NCI-H1436 (cell line): ENCODE data around the gene DNMT3A.

Experiments
- DNase-seq: peaks from one replicate; lab custom pipeline; 2025; lab: John Stamatoyannopoulos, UW

DNMT3A gene

DNA sequence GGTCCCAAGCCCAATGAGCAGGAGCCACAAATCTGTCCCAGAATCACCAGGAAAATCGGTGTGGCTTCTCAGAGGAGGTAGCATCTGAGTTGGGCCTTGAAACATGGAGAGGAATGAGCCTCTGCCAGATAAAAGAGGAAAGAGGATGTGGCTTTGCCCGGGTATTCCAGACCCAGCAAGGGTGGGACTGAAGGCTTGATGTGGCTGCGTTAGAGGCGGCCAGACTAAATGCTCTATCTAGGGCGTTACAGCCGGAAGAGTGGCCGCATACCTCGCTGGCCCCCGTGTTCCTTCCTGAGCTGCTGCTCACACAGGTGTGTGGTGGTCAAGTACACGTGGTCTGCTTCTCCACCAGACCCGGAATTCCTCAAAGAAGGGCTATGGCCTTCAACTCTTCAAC lies 139.4 kb downstream of the DNMT3A start:
- DNase-seq: no peak

DNA sequence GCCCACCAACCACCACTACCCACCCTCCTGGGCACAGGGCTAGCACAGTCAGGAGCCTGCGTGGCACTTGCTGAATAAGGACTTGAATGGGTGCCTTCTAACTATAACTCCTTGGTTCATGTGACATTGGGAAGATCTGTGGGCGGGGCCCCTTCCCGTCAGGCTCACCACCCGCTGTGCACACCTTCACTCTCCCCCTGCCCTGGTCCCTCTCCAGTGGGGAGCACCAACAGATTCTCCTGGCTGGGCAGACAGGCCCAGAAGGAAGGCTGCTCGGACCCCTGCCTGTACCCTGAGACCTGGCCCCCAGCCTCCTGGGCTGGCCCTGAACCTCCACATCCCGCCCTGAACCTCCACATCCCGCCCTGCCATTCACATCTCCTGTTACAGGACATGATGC lies 139.9 kb downstream of the DNMT3A start:
- DNase-seq: no peak

DNA sequence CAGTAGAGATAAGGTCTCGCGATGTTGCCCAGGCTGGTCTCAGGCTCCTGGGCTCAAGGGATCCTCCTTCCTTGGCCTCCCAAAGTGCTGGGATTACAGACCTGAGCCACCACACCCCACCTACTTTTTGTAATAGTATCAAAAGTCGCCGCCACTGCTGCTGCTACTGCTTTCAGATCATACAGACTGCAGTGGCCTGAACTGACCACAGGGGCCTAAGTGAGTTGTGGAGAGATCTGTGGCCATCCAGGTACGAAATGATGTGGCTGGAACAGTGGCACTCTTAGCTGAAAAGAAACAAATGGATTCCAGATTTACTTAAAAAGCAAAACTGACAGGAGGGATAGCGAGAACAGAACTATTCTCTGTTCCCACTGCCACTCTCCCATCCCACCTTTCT lies 140.5 kb downstream of the DNMT3A start:
- no peak for DNase-seq

DNA sequence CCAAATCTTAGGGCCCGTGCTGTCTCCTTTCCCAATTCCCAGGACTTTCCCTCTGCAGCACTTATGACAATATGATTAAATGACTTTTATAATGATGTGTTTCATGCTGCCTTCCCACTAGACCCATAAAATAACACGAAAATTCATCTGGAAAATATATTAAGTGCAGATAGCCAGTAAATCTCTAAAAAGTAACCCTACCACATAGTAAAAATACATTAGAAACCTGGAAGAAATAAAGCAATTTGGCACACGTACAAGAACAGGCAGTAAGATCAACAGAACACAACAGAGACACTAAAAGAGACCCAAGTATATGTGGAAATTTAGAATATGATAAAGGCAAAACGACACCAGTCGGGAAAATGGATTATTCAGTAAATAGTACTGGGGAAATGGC lies 143.1 kb downstream of the DNMT3A start:
- no peak for DNase-seq

DNA sequence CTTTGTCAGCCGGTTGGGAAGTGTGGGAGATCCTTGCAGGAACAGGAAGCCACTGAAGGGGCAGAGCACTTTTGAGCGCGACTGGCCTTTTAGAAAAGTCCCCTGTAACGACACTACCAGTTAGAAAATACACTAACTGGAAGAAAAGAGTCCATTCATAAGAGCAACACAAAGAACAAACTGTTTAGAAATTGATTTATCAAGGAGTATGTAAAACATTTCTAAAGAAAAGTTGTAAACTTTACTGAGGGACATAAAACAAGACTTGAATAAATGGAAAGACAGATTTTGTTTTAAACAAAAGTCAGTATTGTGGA lies 143.6 kb downstream of the DNMT3A start:
- DNase-seq: no peak

DNA sequence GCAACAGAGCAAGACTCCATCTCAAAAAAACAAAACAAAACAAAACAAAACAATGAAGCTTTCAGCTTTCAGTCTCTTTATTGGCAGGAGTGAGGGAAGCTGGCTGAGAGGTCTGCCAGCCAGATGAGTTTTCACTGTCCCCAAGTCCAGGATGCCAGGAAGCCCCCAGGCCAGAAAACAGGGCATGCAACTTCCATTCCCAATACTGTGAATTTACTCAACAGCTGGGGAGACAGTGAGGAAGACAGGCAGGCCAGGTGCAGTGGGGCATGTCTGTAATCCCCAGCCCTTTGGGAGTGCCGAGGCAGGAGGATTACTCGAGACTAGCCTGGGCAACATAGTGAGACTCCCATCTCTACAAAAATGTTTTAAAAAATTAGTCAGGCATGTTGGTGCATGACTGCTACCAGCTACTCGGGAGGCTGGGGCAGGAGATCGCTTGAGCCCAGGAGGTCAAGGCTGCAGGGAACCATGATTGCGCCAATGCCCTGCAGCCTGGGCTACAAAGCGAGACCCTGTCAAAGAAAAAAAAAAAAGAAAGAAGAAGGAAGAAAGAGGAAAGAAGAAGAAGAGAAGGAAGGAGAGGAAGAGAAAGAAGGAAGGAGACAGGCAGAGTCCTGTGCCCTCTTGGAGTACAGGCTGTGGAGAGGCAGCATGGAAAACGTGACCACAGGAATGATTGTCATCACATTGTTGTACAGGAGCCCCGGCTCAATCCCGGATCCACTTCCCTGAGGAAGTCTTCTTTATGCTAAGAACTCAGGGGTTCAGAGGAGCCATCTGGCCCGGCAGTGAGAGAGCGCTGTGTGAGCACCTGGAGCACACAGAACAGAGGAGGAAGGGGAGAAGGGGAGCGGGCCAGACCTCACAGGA lies 144.2 kb downstream of the DNMT3A start:
- DNase-seq: no peak

DNA sequence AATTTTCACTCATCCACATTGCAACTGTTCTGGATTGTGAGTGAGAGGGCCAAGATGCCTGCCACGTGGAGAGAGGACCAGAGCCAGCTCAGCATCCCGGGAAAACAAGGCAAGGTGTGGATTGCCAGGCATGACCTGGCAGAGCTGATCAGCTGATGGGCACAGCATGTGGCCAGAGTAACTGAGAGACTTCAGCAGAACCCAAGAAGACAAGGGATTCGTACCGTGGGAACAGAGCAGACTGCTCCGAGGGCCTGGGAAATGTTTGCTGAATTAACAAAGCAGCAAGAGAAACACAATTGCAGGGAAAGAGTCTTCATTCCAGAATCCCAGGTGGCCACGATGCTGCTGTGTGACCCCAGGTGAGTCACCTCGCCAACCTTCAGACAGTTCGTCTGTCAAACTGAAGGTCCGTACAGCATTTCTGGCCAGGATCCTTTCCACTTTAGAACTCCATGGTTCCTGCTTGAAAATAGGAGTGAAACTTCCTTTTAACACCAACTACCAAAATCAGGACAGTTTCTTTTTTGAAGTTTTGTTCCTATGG lies 147.1 kb downstream of the DNMT3A start:
- DNase-seq: no peak

DNA sequence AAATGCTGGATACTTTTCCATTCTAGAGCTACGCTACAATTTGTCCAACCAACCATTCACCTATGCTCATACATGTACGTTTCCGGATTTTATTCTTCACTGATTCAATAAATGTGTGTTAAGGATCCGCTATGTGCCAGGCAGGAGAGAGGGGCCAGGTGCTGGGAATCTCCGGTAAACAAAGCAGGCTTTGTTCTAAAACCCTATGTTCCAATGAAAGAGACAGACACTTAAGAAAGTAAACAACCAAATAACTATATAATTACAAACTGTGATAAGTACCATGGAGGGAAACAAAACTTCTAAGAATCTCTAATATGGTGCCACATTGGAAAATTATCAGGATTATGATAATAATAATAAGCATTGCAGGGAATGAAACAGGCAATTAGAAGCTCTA lies 151.2 kb downstream of the DNMT3A start:
- no peak for DNase-seq

DNA sequence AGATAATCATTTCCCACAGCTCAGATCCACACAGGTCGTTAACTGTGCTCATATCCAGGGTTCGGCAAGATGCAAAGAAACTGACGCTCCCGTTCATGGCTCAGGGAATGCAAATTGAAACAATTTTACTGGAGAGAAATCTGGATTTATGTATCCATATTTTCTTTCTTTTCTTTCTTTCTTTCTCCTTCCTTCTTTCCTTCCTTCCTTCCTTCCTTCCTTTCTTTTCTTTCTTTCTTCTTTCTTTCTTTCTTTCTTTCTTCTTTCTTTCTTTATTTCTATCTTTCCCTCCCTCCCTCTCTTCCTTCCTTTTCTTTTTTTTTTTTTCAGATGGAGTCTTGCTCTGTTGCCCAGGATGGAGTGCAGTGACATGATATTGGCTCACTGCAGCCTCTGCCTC lies 153.3 kb downstream of the DNMT3A start:
- DNase-seq: no peak

DNA sequence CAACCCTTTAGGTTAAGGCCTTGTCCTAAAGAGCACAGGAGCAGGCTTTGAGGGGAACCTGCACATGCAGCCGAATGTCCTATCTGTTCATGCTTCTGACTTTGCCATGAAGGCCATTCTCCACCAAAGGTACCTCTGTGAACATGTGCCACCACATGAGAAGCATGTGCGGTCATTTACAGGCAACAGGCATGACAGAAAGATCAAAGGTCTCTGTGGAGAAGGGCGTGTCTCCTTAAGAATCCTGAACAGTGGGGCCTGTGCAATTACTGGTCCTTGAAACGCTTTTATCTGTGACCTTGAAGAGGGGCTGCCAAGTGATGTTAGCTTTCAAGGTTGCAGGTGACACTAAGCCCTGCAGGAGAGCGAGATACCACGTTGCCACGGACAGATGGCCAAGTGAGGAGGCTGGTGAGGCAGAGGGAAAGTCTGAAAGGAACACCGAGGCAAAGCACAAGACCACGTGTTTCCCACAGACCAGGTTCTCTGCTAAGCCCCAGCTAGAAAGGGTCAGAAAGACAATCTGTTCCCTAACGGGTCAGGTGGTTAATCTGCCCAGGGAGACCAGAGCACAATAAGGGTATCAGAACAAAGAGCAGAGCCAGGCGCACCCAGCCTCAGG lies 153.9 kb downstream of the DNMT3A start:
- DNase-seq: no peak

DNA sequence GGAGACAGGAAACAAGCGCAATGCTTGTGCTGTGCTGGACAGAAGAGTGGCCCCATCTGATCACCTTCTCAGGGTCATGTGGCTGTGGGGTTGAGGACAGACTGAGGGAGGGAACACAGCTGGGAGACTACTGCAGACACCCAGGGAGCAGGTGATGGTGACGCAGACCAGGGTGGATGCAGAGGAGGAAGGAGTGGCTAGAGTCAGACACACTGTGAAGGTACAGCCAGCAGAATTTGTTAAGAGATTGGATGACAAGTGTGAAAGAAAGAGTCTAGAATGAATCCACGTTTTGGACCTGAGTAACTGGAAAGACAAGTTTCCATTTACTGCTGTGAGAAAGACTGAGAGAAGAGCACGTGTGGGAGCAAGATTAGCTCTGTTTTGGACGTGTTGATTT lies 157.5 kb downstream of the DNMT3A start:
- no peak for DNase-seq

DNA sequence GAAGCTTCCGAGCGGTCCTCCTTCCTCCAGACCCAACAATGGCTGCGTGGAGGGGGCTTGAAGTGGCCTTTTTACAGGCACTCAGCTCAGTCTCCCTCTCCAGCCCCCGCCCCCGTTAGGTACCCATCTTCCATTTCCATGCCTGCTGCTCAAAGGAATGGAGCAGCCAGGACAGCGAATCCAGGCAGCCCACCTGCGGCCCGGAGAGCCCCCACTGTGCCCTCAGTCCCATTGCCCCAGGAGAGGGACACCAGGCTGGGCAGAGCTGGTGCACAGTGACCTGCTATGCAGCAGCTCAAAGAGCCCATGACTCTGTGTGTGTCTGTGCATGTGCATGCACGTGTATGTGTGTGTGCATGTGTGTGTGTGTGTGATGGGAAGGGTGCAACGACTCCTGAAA lies 162.7 kb downstream of the DNMT3A start:
- DNase-seq: no peak
